GM19372 (cell line): Measurements from ENCODE around the gene FIBIN.
"Not testable (repeated sequence)": the region's sequence is repeated elsewhere in the genome, so short reads cannot be mapped to it uniquely, and the experiment has no call there.

ENCODE experiments used
- ATAC-seq: cut with Tn5 transposase; IDR thresholded peaks from one replicate; pipeline ENCODE4 v1.9.1; 2021; ENCODE audit warnings: mild to moderate bottlenecking, low read depth, moderate library complexity; ENCODE audit not compliant: unreplicated experiment

FIBIN gene

DNA sequence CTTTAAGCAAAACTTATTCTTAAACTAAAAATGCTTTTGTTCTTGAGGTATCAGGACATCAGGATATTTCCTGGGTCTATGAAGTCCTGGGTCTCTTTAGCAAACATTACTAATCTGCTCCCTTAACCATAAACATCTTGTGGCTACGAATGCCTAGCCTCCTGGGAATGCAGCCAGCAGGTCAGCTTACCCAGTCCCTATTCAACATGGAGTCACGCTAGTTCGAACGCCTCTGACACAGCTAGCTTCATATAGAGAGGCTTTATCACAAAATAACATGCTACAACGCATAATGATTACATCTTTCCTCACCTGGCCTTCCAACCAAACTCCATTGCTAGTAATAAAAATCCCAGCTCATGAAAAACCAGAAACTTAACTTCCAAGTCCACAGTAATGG is 17.5 kb upstream of the FIBIN start:
- no peak for ATAC-seq

DNA sequence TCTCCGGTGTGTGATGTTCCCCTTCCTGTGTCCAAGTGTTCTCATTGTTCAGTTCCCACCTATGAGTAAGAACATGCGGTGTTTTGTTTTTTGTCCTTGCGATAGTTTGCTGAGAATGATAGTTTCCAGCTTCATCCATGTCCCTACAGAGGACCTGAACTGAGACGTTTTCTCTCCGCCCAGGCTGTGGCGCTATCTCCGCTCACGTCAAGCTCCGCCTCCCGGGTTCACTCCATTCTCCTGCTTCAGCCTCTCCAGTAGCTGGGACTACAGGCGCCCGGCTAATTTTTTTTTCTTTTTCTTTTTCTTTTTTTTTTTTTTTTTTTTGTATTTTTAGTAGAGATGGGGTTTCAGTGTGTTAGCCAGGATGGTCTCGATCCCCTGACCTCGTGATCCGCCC is 16.7 kb upstream of the FIBIN start:
- not testable (repeated sequence) for ATAC-seq

DNA sequence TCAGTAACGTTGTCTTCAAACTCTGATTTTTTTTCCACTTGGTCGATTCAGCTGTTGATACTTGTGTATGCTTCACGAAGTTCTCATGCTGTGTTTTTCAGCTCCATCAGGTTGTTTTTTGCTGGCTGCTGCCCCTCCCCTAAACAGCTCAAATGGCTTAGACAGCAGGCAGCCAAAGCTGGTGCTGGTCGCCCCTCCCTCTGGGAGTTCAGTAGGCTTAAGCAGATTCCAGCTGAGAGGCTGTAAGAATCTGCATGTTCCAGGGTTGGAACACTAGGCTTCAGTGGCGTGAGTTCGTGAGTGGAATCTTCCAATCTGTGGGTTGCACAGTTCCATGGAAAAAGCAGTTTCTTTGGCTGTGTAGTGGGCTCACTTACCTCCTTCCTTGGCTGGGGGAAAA is 10.3 kb upstream of the FIBIN start:
- ATAC-seq, result no peak

DNA sequence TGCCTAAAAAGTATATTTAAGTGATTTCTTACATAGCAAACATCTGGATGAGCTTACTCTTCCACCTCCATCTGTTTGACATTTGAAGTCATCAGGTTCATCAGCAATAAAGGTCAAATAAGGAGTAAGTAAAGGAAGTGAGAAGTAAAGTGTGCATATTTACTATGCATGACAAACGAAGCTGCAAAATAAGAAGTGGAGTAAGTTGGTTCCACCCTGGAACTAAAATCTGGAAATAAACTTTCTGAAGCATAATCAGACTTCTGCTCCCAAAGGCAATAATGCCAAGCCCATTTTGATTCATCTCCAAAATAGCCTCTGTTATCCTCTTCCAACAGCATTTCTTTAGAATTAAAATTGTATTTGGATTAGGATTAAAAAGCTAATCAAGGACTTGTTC is 8.4 kb upstream of the FIBIN start:
- no peak for ATAC-seq

DNA sequence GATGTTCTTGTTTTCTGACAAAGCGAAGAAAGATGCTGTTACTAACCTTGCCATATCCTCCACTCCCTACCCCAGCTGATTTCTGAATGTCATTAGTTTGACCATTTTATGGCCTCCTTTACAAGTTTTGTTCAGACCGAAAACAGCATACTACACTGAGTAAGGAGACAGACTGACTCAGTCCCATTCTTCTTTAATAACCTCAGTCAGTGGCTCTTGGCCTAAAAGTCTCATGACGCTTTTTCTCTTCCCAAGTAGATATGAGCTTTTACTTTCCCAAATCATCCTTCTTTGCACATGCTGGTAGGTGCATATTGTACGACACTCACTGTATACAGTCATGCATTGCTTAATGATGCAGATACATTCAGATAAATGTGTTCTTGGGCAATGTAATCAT is 8.0 kb upstream of the FIBIN start:
- ATAC-seq, result no peak

DNA sequence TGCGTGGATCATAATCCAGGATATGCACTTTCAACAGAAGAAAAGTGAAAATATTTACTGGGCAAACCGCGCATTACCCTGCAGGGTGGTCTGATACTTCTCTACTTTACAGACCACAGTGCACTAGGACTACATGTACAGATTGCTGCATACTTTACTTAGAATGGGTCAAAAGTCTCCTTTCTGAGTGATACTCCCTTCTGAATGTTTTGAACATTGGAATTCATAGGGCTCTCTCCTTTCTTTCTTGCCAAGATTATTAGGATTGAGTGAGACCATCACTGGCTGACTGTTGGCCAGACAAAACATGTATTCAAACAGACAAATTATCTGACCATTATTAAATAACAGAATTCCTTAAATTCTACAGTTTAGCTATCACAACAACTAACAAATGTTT is 6.6 kb upstream of the FIBIN start:
- no peak for ATAC-seq

DNA sequence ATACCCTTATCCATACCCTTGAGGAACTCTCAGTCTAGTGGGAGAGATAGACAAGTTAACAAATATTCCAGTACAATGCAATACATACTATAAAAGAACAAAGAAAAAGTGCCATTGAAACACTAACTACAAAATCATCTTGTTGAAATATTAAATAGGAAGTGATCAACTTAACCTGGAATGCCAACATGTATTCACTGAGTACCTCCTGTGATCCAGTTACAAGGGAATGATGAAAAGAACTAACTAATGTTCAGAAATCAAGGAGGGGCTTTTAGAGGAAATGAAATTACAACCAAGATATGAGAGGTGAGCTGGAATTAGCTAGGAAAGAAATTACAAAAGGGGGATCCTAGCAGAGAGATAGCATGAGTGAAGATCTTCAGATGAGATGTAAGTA is 6.2 kb upstream of the FIBIN start:
- ATAC-seq, result no peak

DNA sequence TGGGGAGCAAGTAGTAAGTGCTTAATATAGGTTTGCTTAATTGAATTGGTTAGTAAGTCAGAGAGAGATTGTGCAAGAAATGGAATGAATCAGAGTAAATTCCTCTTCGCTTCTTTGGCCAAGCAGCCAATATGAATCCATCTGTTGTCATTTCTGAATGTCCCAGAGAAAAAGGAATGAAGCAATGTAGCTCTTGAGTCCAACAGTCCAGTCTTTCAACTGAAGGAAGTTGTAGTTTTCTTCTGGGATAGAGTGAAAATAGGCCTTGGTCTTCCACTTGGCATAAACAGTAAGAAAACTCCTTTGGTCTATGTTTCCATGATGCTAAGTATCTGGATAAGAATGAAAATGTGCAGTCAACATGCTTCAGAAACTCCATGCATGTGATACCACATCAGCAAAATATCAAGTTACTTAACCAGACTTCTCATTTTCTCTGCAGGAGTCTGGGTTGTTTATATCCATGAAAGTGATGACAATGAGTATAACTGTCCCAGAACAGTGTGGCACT is 1.8 kb upstream of the FIBIN start:
- no peak for ATAC-seq

DNA sequence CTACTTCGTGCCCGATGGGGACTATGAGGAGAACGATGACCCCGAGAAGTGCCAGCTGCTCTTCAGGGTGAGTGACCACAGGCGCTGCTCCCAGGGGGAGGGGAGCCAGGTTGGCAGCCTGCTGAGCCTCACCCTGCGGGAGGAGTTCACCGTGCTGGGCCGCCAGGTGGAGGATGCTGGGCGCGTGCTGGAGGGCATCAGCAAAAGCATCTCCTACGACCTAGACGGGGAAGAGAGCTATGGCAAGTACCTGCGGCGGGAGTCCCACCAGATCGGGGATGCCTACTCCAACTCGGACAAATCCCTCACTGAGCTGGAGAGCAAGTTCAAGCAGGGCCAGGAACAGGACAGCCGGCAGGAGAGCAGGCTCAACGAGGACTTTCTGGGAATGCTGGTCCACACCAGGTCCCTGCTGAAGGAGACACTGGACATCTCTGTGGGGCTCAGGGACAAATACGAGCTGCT is 751 bp downstream of the FIBIN start:
- no peak for ATAC-seq

DNA sequence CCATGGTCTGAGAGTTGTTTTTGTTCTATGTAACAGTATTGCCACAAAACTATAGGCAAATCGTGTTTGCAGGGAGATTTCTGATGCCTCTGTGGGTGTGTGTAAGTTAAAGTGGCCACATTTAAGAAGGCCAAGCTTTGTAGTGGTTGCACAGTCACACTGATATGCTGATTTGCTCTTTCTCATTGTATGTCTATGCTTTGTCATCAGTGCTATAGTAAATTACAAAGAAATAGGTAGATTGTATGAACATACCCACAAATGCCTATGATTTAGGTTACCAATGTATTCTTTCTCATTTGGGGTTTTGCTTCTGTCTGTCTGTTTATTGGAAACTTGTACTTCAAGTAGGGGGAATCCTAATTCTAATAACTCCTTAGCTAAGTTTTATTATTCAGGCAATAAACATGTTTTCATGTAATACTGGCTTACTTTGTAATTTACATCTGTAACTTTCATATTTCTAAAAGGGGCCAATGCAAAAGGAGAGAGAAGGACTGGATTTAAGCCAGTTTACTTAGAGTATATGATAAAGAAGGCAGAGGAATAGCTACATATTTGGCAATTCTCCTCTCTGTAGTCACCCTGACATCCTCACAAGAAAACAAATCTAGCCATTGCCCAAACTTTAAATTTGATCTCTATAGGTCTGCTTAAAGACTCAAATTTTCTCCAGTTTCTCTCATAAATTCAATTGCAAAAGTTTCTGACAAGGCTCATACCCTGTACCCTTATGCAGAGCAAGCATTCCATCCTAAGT is 2.0 kb downstream of the FIBIN start:
- no peak for ATAC-seq

DNA sequence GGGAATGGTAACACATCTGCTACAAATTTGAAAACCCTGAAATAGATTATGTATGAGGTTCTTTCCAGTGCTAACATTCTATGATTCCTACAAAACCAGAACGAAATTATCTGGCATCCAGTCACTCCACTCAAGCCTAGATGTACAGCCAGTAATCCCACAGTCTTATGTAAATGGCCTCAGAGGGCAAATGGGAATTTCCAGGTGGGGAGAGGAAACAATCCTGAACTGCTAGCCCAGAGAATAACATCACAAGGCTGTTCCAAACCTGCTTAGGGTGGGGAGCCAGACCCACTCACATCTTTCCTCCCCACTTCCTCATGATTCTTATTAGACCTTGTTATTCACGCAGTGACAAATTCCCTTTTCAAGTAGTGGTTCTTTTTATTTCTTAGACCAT is 3.5 kb downstream of the FIBIN start:
- ATAC-seq, result no peak

DNA sequence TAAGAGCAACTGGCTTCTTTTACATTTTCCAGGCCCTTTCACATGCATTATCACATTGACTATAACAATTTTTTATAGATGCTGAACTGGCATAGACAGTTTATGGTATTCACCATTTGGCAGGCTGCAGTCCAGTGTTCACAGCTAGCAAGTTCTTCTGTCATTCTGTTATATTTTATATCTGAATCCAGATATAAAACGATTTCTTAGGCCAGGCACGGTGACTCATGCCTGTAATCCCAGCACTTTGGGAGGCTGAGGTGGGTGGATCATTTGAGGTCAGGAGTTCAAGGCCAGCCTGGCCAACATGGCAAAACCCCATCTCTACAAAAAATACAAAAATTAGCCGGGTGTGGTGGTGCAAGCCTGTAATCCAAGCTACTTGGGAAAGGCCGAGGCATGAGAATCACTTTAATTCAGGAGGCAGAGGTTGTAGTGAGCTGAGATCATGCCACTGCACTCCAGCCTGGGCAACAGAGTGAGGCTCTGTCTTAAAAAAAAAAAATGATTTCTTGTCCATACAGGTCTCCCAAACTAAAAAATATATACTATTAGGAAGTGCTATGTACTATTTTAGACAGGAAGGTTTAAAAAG is 7.3 kb downstream of the FIBIN start:
- not testable (repeated sequence) for ATAC-seq

DNA sequence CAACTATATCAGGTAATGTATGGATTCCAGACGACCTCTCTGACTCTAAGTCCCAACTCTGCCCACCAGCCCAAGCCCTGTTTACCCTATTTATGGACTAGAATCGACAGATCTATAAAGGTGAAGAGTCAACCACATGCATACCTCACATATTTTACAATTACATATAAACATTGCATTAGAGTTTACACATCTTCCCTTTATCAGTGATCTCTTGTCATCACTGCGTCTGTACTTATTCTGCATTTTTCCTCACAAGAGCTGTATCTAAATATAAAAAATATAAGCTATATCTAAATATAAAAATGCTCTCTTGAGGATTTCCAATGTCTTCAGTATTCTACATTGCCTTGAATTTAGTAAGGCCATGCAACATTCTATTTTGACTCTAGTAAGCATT is 8.5 kb downstream of the FIBIN start:
- ATAC-seq, result no peak

DNA sequence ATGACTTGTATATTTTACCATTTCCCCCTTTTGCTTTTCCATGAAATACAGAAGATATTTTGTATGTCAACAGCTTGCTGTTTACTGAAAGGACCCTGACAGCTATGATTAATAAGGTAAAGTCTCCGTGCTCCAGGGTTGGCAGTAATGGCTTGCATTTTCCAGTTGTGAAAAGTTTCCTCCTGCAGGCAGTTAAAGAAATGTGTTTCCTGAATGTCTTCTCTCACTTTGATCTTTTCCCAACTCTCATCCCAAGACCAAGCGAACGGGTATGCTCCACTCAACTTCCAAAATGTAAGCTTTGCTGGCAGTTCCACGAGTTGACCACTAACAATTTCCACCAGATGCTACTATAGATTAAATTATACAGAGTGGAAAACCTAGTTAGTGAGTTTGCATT is 8.9 kb downstream of the FIBIN start:
- ATAC-seq, result no peak

DNA sequence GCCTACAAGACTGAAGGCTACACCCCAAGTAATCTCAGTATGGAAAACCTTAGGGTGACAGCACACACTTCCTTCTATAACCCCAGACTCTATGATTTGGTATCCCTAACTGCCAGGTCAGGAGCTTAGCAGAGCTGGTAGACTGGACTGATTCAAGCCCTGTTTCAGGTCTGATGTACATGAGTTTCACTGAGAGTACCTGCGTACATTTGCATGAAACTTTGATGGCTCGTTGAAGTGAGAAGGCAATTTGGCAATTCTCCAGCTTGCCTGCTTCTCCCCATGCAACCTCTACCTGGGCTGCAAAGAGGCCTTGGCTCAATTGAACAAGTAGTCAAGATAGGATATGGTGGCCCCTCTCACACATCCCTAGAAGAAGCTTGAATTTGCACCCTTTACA is 10.2 kb downstream of the FIBIN start:
- ATAC-seq, result no peak

DNA sequence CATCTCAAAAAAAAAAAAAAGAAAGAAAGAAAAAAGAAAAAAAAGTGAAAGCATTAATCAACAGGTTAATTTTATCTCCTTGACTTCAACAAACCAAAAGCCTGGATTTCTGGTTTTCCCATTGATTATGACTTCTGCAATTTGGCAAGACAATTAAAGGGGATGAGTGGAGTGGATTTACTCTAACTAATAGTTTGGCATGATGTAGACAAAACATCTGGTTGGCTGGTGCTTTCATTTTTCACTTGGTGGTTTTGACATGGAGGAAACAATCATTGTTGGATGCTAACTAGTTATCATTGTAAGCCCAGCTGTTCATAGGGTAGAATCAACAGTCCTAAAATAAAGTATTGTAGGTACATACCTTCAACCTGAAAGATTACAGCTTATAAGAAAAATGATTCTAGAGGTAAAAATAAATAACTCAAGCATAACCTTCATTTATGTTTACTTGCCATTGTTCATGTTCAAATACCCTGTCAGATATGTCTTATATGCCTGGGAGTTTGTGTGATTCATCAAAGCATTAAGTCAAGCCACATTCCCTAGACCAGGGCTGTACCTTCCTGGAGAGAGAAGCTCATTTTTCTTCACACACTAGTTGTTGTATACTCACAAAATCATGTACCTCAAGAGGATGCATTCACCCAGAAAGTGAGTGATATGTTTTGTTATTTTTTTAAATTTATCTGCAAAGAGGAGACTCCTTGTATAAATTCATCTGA is 15.1 kb downstream of the FIBIN start:
- no peak for ATAC-seq

DNA sequence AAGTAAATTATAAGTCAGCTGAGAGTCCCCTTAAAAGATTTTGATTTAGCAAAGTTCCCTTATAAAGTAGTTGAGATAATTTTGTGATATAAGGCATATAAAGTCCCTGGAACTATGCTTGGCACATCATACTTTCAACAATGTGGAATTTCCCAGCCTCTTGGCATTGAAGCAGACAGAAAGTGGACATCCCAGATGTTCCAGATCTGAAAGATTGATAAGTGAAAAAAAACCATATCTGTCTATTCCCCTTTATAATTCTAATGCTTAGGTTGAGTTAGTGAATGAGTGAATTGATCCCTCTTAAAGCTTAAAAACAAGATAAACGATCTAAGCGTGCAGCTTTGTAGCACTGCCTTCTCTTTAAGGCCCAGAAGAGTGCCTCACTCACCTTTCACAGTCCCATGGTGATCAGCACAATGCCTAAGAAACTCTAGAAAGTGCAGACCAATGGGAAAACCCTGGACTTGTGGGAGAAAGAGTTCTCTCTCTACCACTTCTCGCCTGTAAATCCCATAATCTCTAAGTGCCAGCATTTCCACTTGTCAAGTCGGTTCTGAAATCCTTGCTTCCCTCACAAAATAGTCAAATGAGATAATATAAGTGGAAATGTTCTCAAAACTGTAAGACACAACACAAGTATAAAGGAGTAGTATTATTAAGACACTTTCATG is 17.8 kb downstream of the FIBIN start:
- ATAC-seq, result no peak

DNA sequence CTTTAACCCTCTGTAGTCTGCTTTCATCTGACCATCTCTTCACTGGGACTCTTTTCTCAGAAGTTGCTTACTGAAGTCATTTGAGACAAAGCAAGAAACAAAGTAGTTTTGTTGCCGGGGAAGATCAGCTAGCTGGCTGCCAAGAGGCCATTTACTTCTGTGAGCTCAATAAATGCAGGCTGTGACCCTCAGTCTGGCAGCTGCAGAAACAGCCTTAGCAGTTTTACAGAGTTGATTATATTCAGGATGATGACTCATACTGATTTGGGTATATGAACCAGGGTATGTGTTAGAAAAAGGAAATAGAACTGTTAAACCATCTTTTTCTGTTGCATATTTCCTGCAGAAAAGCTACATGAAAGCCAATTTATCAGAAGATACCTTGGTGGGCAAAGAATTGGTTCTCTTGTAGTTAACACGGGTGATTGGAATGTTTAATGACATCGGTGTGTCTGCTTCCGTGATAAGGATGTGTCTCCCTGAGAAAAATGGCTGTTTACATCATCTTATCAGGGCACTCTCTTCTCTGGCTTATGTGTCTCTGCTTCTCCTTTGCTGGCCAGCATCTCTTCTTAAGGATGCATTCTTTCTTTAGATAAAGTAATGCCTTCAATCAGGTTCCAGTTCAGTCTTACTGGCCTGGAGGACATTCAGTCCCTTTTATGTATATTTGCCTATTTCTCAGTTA is 18.5 kb downstream of the FIBIN start:
- ATAC-seq, result no peak

DNA sequence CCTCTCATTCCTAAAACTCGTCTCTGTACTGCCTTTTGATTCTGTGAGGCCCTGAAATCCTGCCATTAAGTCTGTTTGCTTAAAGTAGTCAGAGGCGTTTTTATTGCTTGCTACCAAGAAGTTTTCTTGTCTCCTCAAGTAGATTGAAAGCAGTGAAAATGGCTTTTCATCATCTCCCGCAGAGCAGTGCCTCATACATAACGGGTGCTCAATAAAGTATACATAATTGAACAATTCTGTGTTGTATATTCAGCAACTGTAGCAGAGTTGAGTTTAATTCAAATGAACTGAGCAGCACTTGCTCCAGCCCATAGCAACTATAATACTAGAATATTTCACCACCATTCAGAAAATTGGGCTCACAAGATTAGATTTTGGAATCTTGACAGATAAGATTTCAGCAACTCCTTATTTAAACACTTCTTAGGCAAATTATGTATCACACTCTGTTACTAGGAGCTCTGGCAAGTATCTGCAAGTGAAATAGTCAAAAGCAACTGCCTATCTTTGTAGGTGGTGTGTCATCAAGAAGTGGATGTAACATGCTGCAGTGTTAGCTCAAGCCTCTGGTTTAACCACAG is 20.0 kb downstream of the FIBIN start:
- ATAC-seq, result no peak

DNA sequence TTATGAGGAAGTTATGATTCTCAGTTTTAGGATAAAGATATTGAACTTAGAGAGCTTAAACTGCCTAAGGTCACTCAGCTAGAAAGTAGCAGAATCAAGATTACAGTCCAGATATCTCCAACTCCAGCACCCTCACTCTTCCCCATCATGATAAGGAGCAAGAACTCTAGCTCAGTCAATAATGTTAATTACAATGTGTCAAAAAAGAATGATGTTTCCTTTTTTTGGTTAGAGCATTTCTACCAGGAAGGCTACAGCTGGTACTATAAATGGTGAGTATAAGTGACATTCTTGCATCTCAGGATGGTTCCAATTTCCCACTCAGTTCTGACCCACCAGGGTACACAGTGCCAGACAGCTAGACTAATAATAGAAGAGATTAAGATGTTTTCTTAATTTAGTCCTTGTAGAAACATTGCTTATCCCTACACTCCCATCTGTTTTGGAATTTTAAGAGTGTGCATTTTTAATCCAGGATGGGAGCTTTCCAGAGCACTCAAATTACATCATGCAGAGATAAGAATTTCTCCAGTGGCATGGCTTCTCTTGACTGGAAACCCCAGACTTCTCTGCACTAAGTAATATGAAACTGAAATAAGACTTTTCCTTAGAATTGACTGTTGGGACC is 25.1 kb downstream of the FIBIN start:
- ATAC-seq, result no peak
